ENCODE results near the gene MPP1.

Gene MPP1

GRCh38 chrX:154815274-154815818, 10.1 kb upstream of the MPP1 start:
- no peak for DNase-seq (ENCODE audit: low read depth)
- no peak overlapping the region for H3K4me3 ChIP-seq (ENCODE audit: low read depth, low read length)

GRCh38 chrX:154813801-154814200, 8.5 kb upstream of the MPP1 start:
- no peak for TF ChIP-seq POLR2A (IDR thresholded peaks at IDR 0.05; ENCODE audit: extremely low read depth, insufficient read length)
- TF ChIP-seq CTCF (IDR thresholded peaks at IDR 0.05; ENCODE audit: low read depth, low read length), result no peak
- TF ChIP-seq MYC (IDR thresholded peaks at IDR 0.05; ENCODE audit: low read depth, low read length), result no peak
- no peak for TF ChIP-seq MAX (IDR thresholded peaks at IDR 0.05; ENCODE audit: low read depth, low read length)
- no peak overlapping the region for H3K4me3 ChIP-seq (ENCODE audit: low read depth, low read length)
- no peak for DNase-seq (ENCODE audit: low read depth)

More at GRCh38 chrX:154815274-154815818, 10.1 kb upstream of the MPP1 start:
- no peak for TF ChIP-seq MYC (IDR thresholded peaks at IDR 0.05; ENCODE audit: low read depth, low read length)
- no peak for TF ChIP-seq POLR2A (IDR thresholded peaks at IDR 0.05; ENCODE audit: extremely low read depth, insufficient read length)
- TF ChIP-seq MAX (IDR thresholded peaks at IDR 0.05; ENCODE audit: low read depth, low read length), result no peak
- no peak for TF ChIP-seq CTCF (IDR thresholded peaks at IDR 0.05; ENCODE audit: low read depth, low read length)

GRCh38 chrX:154812341-154813101, 7.2 kb upstream of the MPP1 start:
- TF ChIP-seq CTCF (IDR thresholded peaks at IDR 0.05; ENCODE audit: low read depth, low read length) (no peak), MYC (IDR thresholded peaks at IDR 0.05; ENCODE audit: low read depth, low read length) (no peak)

GRCh38 chrX:154809939-154810665, 4.8 kb upstream of the MPP1 start:
- no peak overlapping the region for H3K4me3 ChIP-seq (ENCODE audit: low read depth, low read length)
- peak; percentile 42 for DNase-seq (ENCODE audit: low read depth)
- peak; percentile 29; the same call in 1 of the 2 replicates for TF ChIP-seq MAX (IDR thresholded peaks at IDR 0.05; ENCODE audit: low read depth, low read length)
- no peak for TF ChIP-seq CTCF (IDR thresholded peaks at IDR 0.05; ENCODE audit: low read depth, low read length)
- no peak for TF ChIP-seq MYC (IDR thresholded peaks at IDR 0.05; ENCODE audit: low read depth, low read length)

More at GRCh38 chrX:154812341-154813101, 7.2 kb upstream of the MPP1 start:
- no peak overlapping the region for H3K4me3 ChIP-seq (ENCODE audit: low read depth, low read length)
- no peak for DNase-seq (ENCODE audit: low read depth)

- no peak for TF ChIP-seq POLR2A (IDR thresholded peaks at IDR 0.05; ENCODE audit: extremely low read depth, insufficient read length)
- TF ChIP-seq CTCF (IDR thresholded peaks at IDR 0.05; ENCODE audit: low read depth, low read length), result no peak
- no peak for TF ChIP-seq MYC (IDR thresholded peaks at IDR 0.05; ENCODE audit: low read depth, low read length)
- TF ChIP-seq MAX (IDR thresholded peaks at IDR 0.05; ENCODE audit: low read depth, low read length), result no peak
- no peak overlapping the region for H3K4me3 ChIP-seq (ENCODE audit: low read depth, low read length)
- DNase-seq (ENCODE audit: low read depth), result no peak
These were observed 1.7 kb upstream of the MPP1 start for GRCh38 chrX:154806837-154807501.

Data from NB4 (cell line).